ENCODE measurements around the gene SMYD3. TPM values are rescaled to one million over a fixed set of nuclear protein-coding genes. Genes with fewer than 3 reads are reported as not detected.
"Not testable (repeated sequence)": the region's sequence is repeated elsewhere in the genome, so short reads cannot be mapped to it uniquely, and the experiment has no call there.

Gene SMYD3
- total RNA-seq, 1 donor from 2014 or later: 17.3 TPM

DNA sequence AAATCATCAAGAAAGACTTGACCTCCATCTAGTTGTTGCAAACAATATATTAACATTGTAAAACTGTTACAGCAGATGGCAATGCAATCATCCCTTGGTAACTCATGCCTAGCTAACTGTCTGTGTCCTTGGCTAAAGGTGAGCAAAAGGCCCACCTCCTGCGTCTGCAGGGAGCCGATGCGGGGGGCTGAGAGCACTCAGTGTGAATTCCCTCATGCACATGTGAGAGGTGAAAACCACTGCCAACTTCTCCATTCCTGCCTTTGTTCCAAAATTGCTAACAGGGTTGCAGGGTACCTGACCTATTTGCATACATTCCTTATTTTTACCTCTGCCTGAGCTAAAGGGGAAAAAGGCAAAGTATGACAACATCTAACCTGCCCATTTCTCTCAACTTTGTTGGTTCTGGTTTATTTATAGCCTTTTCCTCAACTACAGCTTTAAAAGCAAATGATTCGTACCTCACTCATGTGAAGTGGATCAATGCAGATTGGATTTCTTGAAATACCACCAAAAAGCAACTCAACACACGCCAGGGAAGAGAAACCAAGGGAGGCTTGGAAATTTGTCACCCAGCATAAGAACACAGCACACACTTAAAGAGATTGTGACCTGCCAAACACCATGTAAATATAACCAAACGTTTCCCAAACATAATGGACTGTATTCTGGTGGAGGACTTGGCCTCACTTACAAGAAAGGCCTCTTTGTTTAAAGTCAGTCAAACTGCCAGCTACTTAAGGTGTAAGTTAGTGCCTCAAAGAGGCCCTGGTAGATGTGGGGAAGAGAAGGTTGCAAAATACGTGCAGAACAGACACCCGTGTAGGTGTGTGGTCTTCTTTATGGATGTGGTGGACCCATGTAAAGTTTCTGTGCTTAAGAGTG lies 651.0 kb downstream of the SMYD3 start:
- no peak for DNase-seq (ENCODE audit: low read depth in 2 of 2)

DNA sequence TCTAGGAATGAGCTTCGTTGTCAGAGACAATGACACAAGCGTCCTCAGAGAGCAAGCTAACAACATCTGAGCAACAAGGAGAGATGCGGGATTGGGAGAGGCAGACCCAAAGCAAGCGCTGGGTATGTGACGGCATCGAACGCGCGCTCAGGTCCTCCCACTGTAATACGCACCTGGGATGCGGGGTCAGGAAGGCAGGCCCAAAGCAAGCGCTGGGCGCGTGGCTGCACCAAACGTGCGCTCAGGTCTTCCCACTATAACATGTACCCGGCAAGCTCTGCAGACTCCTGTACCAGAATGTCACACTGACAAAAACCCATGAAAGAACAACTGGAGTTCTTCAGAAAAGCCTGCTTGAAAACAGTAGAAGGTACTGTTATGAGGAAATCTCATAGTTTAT lies 653.8 kb downstream of the SMYD3 start:
- no peak for DNase-seq (ENCODE audit: low read depth in 2 of 2)

DNA sequence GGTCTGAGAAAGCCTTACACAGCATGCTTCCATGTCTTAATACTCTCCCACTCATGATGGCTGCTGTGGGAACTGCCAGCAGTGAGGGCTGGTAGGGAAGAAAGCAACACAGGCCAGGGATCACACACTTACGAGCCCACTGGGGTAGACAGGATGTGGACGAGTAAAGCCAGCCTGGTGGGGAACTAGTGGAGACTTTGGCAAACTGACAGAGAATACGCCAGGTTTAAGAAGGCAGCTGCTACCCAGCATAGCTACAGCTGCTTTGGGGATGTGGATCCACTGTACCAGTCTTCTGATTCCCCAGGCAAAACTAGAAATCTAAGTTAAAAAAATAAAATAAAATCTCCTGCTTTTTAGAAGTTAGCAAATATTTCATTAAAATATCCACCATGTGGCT lies 664.0 kb downstream of the SMYD3 start:
- no peak for DNase-seq (ENCODE audit: low read depth in 2 of 2)

DNA sequence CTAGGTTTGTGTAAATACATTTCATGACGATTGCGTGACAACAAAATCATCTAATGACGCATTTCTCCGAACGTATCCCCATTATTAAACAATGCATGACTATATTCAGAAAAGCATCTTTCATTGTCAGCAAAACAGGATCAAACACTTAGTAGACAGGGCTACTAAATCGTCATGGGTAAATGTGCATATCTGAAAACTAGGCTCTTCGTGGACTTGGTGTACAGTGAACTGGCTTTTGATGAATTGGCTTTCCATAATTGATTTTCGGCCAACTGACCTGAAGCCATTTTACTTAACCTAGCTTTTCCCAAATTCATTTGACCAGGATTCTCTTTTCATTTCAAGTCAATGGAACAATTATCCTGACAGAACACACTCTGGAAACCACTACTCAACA lies 665.0 kb downstream of the SMYD3 start:
- peak; percentile 42 to 53 for DNase-seq (ENCODE audit: low read depth in 2 of 2)

DNA sequence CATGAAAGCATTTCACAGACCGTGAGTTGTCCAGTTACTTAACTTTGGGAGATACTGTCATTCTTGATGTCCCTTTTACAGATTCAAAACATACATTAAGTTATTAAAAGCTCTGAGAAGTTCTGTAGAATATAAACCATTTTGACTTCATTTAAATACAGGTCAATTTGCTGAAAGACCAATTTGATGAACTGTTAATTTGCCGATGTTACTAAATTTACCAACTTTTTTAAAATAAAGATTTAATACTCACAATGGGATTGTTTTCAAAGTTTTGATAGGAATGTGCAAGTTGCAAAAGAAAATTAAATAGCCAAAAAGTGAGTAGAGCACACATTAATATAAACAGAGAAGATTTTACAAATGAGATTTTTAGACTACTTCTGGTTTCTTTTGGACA lies 666.1 kb downstream of the SMYD3 start:
- no peak for DNase-seq (ENCODE audit: low read depth in 2 of 2)

DNA sequence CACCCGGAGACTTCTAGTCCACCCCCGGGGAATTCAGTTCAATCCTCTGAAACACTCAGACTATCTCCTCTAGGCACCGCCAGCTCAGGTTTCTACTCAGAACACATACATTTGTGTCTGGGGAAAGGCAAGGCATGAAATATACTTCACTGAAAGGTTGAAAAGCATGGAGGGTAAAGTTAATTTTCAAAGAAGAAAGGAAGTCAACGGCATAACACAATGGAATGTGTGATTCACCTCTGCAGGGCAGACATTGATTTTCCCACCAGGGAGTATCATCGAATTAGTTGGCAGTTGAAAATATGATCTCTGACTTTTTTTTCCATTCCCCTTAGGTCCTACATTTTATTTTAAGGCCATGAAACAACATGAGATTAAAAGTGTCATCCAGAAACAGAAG lies 669.4 kb downstream of the SMYD3 start:
- peak; percentile 32 to 82 for DNase-seq (ENCODE audit: low read depth in 2 of 2)

DNA sequence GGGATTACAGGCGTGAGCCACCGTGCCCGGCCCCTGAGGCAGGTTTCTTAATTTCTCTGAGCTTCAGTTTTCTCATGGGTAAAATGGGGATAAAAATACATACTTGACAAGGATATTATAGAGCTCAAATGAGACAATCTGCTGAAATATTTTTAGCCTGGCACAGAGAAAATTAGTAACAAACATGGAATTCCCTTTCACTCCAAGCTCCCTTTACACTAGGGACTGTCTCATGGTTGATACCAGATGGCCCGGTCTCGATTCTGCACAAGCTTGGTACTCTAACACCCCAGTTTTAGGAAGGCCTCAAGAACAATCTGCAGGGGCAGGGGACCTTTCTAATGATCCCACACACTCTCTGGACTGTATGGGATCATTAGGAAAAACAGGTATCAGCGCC lies 671.7 kb downstream of the SMYD3 start:
- no peak for DNase-seq (ENCODE audit: low read depth in 2 of 2)

DNA sequence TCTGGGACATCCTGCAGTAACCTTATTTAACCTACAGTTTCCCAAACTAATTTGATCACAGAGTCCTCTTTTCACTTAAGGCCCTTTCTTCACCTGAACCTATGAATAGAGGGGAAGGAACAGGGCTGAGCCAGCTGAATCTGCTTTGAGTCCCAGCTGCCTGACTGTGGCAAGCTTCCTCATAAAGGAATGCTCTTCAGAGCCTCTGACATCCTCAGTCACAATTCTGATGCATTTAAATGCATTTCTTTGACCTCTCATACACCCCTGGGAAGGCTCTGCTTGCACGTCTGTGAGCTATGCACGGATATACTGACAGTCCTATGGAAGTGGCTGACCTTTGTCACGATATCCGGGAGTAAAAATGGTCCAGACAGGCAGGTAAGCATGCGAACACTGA lies 673.1 kb downstream of the SMYD3 start:
- DNase-seq (ENCODE audit: low read depth in 2 of 2): no peak

DNA sequence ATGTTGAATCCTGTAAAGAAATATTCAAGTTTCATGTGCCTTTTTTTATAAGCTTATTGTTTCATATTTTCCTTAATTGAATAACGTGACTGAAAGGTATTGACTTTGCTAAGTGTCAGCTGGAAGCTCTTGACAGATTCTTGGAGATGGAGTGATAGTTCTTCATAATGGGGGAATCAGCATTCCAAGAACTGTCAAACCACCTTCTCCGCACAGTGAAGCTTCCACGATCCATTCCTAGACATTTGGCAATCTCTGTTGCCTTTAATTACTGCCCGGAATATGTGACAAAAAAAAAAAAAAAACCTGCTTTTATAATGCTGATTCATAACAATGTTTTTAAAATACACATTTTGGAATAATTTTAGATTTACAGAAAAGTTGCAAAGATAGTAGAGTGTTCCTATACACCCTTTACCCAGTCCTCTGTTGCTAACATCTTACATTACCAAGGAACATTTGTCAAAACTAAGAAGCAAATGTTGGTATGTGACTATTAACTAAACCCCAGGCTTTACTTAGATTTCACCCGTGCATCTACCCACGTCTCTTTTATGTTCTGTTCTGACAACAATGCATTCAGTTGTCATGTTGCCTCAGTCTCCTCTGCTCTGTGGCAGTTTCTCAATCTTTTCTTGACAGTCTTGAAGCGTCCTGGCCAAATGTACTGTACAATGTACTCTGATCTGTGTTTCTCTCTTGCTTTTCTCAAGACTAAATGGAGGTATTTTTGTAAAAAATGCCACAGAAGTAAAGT lies 674.1 kb downstream of the SMYD3 start:
- no peak for DNase-seq (ENCODE audit: low read depth in 2 of 2)

DNA sequence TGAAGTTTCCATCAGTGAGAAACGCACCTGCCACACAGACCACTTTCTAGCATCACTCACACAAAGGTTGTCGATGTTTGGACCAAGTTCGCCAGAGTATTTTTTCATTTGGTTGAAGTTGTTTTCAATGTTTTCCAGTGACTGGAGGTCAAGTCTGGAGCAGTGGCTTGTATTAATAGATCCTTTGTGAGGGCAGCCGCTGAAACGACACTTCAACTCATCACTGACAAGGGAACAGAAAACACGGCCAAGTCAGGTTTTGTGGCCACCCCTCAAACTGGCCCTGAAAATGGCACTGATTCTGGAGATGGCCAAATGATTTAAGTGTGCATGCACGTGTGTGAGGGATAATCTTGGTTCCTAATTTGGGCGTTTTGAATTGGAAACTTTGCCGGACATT lies 675.6 kb downstream of the SMYD3 start:
- DNase-seq (ENCODE audit: low read depth in 2 of 2): no peak

DNA sequence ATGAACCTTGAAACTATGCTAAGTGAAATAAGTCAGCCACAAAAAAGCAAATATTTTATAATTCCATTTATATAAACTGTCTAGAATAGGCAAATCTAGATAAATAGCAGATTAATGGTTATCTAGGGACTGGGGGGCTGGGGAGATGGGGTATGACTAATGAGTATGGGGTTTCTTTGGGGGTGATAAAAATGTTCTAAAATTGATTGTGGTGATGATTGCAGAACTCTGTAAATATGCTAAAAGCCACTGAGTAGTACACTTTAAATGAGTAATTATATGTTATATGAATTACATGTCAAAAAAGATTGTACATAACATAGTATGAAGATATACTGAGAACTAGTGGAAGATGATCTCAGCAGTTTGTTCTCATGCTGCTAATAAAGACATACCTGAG lies 677.3 kb downstream of the SMYD3 start:
- DNase-seq (ENCODE audit: low read depth in 2 of 2): no peak

DNA sequence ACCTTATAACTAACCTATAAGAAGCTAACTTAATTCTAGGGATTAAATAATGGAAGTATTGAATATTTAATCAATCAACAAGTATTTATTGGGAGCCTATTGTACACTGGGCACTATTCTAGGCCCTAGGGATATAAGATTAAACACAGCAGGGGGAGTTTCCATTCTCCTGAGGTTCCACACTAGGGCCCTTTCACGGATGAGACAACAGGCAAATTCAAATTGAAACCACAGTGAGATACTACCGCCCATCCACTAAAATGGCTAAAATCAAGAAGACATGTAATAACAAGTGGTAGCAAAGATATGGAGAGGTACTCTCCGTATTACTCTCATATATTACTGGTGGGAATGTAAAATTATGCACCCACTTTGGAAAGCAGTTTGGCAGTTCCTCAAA lies 677.9 kb downstream of the SMYD3 start:
- no peak for DNase-seq (ENCODE audit: low read depth in 2 of 2)

DNA sequence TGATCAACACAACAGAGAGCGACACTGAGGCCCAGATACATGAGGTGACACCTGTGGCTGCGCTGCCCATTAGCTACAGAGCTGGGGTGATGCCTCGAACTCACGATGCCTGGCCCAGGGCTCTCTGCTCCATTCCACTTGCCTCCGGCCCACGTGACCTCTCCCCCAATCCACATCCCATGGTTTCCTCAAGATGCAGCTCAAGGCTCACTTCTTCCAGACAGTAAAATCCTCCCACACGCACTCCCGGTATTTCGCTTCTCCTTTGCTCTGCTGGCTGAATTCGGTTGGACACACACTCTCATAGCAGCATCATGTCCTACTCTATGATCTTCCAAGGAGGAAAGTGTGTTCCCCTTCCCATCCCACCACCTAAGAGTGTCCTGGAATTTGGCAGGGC lies 679.8 kb downstream of the SMYD3 start:
- no peak for DNase-seq (ENCODE audit: low read depth in 2 of 2)

DNA sequence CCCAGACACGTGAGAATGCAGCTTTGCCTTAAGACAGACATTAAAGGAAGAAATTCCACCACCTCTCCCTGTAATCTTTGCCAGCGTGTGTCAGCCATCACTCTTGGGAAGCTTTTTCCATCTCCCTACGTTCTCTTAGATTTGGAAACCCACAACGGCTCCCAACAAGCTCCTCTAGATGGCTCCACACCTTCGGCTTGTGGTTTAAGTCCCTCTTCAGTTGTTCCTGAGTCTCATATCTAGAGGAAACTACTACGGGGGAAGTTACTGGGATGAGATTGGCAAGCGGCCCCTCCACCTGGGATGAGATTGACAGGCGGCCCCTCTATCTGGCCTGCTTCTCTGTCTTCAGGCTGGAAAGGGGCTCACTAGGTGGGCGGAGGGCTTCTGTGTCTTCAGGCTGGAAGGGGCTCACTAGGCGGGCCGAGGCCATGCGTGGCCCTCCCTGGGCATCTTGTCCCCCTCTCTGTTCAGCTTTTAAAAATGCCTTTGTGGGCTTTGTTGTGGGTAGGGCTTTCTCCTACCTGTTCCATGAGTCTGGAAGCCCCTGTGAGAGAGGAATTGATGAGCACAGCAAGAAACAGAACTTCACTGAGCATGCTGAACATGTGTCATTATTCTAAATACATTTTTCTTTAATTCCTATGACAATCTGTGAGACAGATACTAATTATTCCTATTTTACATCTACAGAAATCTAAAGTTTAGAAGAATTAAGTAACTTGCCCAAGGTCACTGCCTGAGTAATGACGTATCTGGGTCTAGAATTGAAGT lies 681.8 kb downstream of the SMYD3 start:
- DNase-seq (ENCODE audit: low read depth in 2 of 2): peak; percentile 53 to 64

DNA sequence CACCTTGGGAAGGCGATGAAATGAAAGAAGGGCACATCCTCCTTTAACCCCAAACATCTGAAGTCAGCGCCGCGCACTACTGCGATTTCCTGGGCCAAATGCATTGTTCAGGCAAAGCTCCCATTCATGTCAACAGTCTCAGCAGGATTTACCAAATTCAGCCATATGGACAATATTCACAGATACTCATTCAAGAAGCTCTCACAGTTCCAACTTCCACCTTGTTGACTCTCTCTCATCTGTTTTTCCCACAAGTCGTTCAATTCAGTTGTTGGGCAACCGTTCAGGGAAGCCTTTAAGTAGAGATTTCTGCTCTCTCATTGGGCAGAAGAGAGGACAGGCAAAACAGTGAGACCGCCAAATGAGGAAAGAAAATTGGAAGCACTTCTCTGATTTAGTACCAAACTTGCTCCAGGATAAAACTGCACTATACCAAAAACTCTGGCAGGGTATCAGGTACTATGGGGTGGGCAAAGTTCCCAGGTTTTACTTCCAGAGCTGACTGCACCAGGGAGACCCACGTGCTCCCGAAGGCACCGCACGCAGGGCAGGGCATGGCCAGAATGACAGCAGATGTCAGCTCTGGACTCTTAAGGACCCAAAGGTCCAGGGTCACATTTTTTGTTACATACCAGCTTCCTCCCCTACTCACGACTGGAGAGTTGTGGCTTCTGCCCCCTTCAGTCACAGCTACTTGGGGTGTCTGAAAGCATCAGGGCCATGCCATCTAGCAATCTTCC lies 683.5 kb downstream of the SMYD3 start:
- DNase-seq (ENCODE audit: low read depth in 2 of 2): no peak

DNA sequence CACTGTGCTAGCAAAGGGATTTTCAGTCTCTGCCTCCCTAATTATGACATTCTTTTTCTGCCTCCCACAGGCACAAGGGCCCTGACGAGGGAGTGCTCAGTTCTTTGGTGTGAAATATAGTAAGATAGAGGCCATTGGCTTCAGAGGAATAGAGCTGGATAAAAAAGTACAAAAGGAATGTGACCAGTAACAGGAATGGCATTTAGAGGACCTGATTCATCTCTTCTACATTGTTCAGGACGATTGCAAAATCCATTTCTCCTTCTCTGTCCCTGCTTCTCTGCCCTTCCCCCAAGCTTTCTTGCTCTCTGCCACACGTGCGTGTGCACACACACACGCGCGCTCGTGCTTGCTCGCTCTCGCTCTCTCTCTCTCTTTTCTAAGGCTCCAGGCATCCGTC lies 684.1 kb downstream of the SMYD3 start:
- peak in 1 of 2 donors; percentile 47 for DNase-seq (ENCODE audit: low read depth in 2 of 2)

DNA sequence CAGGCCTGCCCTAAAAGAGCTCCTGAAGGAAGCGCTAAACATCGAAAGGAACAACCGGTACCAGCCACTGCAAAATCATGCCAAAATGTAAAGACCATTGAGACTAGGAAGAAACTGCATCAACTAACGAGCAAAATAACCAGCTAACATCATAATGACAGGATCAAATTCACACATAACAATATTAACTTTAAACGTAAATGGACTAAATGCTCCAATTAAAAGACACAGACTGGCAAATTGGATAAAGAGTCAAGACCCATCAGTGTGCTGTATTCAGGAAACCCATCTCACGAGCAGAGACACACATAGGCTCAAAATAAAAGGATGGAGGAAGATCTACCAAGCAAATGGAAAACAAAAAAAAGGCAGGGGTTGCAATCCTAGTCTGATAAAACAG lies 688.7 kb downstream of the SMYD3 start:
- not testable (repeated sequence) for DNase-seq (ENCODE audit: low read depth in 2 of 2)

DNA sequence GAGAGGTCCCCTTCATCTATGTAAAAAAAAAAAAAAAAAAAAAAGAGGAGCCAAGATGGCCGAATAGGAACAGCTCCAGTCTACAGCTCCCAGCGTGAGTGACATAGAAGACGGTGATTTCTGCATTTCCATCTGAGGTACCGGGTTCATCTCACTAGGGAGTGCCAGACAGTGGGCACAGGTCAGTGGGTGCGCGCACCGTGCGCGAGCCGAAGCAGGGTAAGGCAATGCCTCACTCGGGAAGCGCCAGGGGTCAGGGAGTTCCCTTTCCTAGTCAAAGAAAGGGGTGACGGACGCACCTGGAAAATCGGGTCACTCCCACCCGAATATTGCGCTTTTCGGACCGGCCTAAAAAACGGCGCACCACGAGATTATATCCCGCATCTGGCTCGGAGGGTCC lies 690.6 kb downstream of the SMYD3 start:
- not testable (repeated sequence) for DNase-seq (ENCODE audit: low read depth in 2 of 2)

DNA sequence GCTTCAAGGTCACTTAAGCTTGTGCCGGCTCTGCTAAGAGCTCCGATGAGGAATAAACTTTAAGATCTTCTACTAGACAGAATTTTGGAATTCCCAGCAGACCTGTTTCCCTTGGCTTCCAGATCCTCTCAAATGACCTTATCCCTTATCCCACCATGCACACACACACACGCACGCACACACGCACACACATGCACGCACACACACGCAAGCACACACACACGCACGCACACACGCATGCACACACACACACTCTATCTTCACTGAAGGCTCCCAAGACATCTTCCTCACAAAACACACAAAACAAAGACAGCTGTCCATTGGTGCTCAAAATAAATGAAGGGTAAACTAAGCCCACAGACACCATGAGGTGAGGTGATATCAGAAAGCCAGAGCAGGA lies 692.4 kb downstream of the SMYD3 start:
- DNase-seq (ENCODE audit: low read depth in 2 of 2): no peak

DNA sequence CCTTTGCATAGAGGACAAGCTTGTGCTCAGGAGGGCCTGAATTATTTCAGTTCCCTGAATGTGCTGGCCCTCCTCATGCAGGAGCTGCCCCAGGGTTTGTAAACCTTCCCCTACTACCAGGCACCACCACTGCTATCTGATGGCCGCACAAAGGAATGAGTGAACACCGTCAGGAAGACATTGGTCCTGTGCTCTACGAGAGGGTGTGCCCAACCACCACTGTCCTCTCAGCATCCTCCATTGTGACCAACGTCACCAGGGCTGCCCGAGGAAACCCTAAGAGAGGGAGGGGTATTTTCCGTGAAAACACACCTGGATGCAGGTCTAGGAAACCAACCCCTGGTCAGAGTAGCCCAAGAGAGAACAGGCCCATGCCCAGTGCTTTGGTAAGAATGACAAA lies 694.8 kb downstream of the SMYD3 start:
- DNase-seq (ENCODE audit: low read depth in 2 of 2): no peak

DNA sequence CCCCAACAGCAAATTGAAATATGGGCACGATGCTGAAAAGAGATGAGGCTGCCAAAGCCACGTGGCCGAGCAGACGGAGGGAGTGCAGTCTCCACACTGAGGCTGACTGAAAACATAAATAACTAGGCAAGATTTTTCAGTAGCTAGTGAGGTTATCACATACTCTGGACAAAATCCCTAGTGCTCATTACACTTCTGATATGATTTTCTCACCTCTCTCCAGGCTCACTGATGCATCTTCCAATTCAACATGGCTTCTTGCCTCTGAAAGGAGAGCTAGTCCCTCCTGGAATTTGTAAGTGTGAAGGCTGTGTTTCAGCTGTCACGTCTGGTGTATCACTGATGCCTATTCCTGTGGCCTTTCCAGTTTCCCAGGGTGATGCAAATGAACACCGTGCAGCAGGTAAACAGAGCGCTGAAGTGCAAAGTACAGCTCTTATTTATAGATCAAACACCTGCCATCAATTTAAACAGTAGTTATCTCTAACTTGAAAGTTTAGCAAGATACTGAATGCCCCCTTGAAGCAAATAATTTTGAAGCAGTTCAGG lies 696.2 kb downstream of the SMYD3 start:
- DNase-seq (ENCODE audit: low read depth in 2 of 2): no peak

Measured in lung microvascular endothelial cell (primary cell).